ENCODE data around the gene NHEJ1. TPM values are rescaled to one million over a fixed set of nuclear protein-coding genes. Genes with fewer than 3 reads are reported as not detected.

The NHEJ1 gene
- total and polyA plus RNA-seq, 2 of the 13 experiments (the other 11 are each of a cell fraction or from before 2014, with no cell fraction given) = 30.0 to 30.7 TPM

DNA sequence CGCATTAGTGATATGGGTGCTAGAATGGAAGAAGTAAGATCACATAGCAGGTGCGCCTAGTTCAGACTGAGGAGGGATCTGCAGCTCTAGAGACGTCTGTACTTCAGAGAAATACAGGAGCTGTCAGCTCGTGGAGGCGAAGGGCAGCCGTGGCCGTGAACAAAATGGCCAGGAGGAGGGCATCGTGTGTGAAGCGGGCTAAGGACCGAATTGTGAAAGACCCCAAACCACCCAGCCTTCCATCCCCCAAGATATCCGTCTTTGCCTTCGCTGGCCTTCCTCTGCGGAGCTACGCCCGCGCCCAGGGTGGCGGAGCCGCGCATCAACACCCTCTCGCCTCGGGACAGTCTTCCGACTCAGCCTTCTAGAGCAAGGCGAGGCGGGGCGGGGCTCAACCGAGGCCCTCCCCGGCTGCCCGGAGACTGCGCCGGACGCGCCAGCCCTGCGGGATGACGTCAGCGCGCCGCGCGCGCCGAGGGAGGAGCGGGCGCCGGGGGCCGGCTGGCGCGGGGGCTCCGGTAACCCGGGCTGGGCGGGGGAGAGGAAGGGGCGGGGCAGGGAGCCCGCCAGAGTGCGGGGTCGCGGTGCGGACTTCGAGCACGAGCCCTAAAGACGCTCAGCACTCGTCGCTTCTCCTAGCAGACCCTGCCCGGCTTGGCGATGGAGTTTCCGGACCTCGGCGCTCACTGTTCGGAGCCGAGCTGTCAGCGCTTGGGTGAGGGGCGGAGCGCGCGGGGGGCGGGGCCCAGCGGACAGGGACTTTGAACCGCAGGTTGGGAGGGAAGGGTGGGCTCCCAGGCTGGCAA lies 45.9 kb upstream of the NHEJ1 start, which contains the start of gene ZFAND2B (continued):
- TF ChIP-seq, protein P1, sequence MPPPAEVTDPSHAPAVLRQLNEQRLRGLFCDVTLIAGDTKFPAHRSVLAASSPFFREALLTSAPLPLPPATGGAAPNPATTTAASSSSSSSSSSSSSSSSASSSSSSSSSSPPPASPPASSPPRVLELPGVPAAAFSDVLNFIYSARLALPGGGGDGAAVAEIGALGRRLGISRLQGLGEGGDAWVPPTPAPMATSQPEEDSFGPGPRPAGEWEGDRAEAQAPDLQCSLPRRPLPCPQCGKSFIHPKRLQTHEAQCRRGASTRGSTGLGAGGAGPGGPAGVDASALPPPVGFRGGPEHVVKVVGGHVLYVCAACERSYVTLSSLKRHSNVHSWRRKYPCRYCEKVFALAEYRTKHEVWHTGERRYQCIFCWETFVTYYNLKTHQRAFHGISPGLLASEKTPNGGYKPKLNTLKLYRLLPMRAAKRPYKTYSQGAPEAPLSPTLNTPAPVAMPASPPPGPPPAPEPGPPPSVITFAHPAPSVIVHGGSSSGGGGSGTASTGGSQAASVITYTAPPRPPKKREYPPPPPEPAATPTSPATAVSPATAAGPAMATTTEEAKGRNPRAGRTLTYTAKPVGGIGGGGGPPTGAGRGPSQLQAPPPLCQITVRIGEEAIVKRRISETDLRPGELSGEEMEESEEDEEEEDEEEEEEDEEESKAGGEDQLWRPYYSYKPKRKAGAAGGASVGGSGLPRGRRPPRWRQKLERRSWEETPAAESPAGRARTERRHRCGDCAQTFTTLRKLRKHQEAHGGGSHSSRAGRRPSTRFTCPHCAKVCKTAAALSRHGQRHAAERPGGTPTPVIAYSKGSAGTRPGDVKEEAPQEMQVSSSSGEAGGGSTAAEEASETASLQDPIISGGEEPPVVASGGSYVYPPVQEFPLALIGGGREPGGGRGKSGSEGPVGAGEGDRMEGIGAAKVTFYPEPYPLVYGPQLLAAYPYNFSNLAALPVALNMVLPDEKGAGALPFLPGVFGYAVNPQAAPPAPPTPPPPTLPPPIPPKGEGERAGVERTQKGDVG (CRISPR knock-in tag; IDR thresholded peaks at IDR 0.05; ENCODE audit: borderline replicate concordance) = no peak
- TF ChIP-seq, protein P2, sequence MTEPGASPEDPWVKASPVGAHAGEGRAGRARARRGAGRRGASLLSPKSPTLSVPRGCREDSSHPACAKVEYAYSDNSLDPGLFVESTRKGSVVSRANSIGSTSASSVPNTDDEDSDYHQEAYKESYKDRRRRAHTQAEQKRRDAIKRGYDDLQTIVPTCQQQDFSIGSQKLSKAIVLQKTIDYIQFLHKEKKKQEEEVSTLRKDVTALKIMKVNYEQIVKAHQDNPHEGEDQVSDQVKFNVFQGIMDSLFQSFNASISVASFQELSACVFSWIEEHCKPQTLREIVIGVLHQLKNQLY (CRISPR knock-in tag; IDR thresholded peaks at IDR 0.05) = no peak
- TF ChIP-seq RARG (CRISPR knock-in tag; IDR thresholded peaks at IDR 0.05; ENCODE audit: low read depth) (peak; percentile 93; the same call in 1 of the 2 replicates), GATAD2A (CRISPR knock-in tag; IDR thresholded peaks at IDR 0.05) (no peak), AGO1 (IDR thresholded peaks at IDR 0.05; ENCODE audit: low read depth, low read length, poor library complexity, severe bottlenecking) (peak; percentile 96), HOXA3 (CRISPR knock-in tag; IDR thresholded peaks at IDR 0.05) (peak; percentile 90), HNRNPUL1 (IDR thresholded peaks at IDR 0.05; ENCODE audit: low read depth, low read length) (no peak), BRCA1 (CRISPR knock-in tag; IDR thresholded peaks at IDR 0.05) (no peak), GTF3A (CRISPR knock-in tag; conservative IDR thresholded peaks at IDR 0.05) (0 out of 2 replicates have a peak, but pooled peaks have one; percentile 55), ATF7-NPFF (CRISPR knock-in tag; IDR thresholded peaks at IDR 0.05; ENCODE audit: low read depth) (peak; percentile 96), ZNF547 (CRISPR knock-in tag; IDR thresholded peaks at IDR 0.05) (peak; percentile 95), MBD4 (IDR thresholded peaks at IDR 0.05; ENCODE audit: borderline replicate concordance, low read length) (no peak), TEAD2 (CRISPR knock-in tag; IDR thresholded peaks at IDR 0.05) (no peak), IKZF1 (IDR thresholded peaks at IDR 0.05) (no peak), ZNF607 (CRISPR knock-in tag; IDR thresholded peaks at IDR 0.05; ENCODE audit: borderline replicate concordance) (peak; percentile 81)
- TF ChIP-seq, protein P3, sequence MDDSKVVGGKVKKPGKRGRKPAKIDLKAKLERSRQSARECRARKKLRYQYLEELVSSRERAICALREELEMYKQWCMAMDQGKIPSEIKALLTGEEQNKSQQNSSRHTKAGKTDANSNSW (CRISPR knock-in tag; IDR thresholded peaks at IDR 0.05; ENCODE audit: borderline replicate concordance) = no peak
- TF ChIP-seq, protein P4, sequence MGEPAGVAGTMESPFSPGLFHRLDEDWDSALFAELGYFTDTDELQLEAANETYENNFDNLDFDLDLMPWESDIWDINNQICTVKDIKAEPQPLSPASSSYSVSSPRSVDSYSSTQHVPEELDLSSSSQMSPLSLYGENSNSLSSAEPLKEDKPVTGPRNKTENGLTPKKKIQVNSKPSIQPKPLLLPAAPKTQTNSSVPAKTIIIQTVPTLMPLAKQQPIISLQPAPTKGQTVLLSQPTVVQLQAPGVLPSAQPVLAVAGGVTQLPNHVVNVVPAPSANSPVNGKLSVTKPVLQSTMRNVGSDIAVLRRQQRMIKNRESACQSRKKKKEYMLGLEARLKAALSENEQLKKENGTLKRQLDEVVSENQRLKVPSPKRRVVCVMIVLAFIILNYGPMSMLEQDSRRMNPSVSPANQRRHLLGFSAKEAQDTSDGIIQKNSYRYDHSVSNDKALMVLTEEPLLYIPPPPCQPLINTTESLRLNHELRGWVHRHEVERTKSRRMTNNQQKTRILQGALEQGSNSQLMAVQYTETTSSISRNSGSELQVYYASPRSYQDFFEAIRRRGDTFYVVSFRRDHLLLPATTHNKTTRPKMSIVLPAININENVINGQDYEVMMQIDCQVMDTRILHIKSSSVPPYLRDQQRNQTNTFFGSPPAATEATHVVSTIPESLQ (CRISPR knock-in tag; conservative IDR thresholded peaks at IDR 0.05) = no peak; the same call in 1 of the 2 replicates
- TF ChIP-seq, protein P5, sequence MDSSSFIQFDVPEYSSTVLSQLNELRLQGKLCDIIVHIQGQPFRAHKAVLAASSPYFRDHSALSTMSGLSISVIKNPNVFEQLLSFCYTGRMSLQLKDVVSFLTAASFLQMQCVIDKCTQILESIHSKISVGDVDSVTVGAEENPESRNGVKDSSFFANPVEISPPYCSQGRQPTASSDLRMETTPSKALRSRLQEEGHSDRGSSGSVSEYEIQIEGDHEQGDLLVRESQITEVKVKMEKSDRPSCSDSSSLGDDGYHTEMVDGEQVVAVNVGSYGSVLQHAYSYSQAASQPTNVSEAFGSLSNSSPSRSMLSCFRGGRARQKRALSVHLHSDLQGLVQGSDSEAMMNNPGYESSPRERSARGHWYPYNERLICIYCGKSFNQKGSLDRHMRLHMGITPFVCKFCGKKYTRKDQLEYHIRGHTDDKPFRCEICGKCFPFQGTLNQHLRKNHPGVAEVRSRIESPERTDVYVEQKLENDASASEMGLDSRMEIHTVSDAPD (CRISPR knock-in tag; IDR thresholded peaks at IDR 0.05) = peak; percentile 81; the same call in 1 of the 2 replicates
- TF ChIP-seq, protein P6, sequence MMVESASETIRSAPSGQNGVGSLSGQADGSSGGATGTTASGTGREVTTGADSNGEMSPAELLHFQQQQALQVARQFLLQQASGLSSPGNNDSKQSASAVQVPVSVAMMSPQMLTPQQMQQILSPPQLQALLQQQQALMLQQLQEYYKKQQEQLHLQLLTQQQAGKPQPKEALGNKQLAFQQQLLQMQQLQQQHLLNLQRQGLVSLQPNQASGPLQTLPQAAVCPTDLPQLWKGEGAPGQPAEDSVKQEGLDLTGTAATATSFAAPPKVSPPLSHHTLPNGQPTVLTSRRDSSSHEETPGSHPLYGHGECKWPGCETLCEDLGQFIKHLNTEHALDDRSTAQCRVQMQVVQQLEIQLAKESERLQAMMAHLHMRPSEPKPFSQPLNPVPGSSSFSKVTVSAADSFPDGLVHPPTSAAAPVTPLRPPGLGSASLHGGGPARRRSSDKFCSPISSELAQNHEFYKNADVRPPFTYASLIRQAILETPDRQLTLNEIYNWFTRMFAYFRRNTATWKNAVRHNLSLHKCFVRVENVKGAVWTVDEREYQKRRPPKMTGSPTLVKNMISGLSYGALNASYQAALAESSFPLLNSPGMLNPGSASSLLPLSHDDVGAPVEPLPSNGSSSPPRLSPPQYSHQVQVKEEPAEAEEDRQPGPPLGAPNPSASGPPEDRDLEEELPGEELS (CRISPR knock-in tag; IDR thresholded peaks at IDR 0.05) = no peak; the same call in 1 of the 2 replicates

Measured in HepG2 (cell line).